Fibroblast of pulmonary artery (primary cell): ENCODE results near the gene DUS2.
"Not testable (repeated sequence)": the region's sequence is repeated elsewhere in the genome, so short reads cannot be mapped to it uniquely, and the experiment has no call there.

ENCODE experiments used
- DNase-seq: peaks from one replicate; pipeline ENCODE4 v3.0.0-alpha.2; 2010; ENCODE audit warnings: low read depth
- H3K4me3 ChIP-seq: replicated peaks from 2 replicates; pipeline ENCODE4 v1.5.1; 2011; ENCODE audit warnings: low read depth, mild to moderate bottlenecking, control low read depth, low read length, moderate library complexity
- CTCF ChIP-seq: IDR thresholded peaks from 2 replicates; pipeline ENCODE4 v1.5.1; 2011; ENCODE audit warnings: mild to moderate bottlenecking, control low read depth, low read length, inconsistent platforms; ENCODE audit errors: missing control alignments

Gene DUS2

DNA sequence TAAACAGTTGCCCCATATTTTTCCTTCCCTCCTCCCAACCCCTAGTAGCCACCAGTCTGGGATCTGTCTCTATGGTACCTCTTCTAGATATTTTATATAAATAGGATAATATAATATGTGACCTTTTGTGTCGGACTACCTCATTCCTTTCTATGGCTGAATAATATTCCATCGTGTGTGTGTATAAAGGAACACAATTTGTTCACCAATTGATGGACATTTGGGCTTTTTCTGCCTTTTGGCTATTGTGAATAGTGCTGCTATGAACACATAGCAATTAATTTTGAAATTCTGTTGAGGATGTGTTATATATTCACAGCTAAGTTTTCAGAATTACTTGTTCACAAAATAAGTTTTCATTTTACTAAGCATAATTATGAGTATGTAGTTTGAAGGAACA, 64.6 kb downstream of the DUS2 start:
- TF ChIP-seq CTCF = no peak
- peak overlapping the region; percentile 85 for H3K4me3 ChIP-seq
- no peak for DNase-seq

- no peak for DNase-seq
- H3K4me3 ChIP-seq = no peak overlapping the region
- no peak for TF ChIP-seq CTCF
Observed at GRCh38 chr16:68088130-68088972, 65.3 kb downstream of the DUS2 start.

- TF ChIP-seq CTCF = no peak
- H3K4me3 ChIP-seq = no peak overlapping the region
- no peak for DNase-seq
Observed at GRCh38 chr16:68089067-68089466, 66.0 kb downstream of the DUS2 start.

GRCh38 chr16:68090130-68090529, 67.0 kb downstream of the DUS2 start:
- DNase-seq = no peak
- H3K4me3 ChIP-seq = no peak overlapping the region
- TF ChIP-seq CTCF = no peak

DNA sequence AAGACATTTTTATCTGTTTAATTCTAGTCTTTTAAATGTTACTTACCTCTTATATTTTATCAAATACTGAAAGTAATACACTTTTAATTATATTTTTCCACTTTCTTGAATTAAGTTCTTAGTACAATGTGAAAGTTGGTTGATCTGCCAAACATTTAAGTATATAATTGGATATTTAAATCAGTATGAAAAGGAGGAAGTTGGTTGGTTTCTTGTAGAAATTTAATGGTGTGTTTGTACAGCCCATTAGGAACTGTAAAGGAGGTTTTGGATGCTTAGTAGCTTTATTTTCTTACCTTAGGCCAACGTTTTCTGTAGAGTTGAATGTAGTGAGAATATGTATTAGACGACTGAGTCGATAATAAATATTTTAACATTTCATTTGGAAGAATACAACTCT, 67.4 kb downstream of the DUS2 start:
- no peak for DNase-seq
- H3K4me3 ChIP-seq = no peak overlapping the region
- TF ChIP-seq CTCF = no peak

- DNase-seq = peak; percentile 78
Observed at GRCh38 chr16:68091380-68092261, 68.5 kb downstream of the DUS2 start.

GRCh38 chr16:68092275-68092674, 69.2 kb downstream of the DUS2 start:
- H3K4me3 ChIP-seq, DNase-seq: not testable (repeated sequence)

More at GRCh38 chr16:68091380-68092261, 68.5 kb downstream of the DUS2 start:
- no peak for TF ChIP-seq CTCF
- H3K4me3 ChIP-seq = no peak overlapping the region
